Psoas muscle (tissue), 8 donors: ENCODE results near the gene ARHGAP11A. TPM values are rescaled to one million over a fixed set of nuclear protein-coding genes. Genes with fewer than 3 reads are reported as not detected.

Source experiments
- ATAC-seq, 4 donors: fragments of 200-7000 bp; cut with Tn5 transposase; one replicate each; pipeline ENCODE4 v1.9.1; 2020; ENCODE audit warnings: moderate library complexity in 3 of 4, mild to moderate bottlenecking in 2 of 4
- DNase-seq, 2 donors: peaks; one replicate each; pipeline ENCODE4 v3.0.0-alpha.2; 2020
- H3K27ac ChIP-seq: fragments of 200-600 bp; one replicate; pipeline ENCODE4 v1.8.0; 2022
- H3K27me3 ChIP-seq, 3 donors: fragments of 200-600 bp in 1 of 3; one replicate each; pipeline versions ENCODE4 v1.6.1 to v1.8.0; 2013 to 2022; ENCODE audit warnings: low read length in 2 of 3, mild to moderate bottlenecking in 2 of 3, moderate library complexity in 1 of 3; ENCODE audit not compliant: insufficient read depth in 3 of 3
- H3K36me3 ChIP-seq, 2 donors: fragments of 200-600 bp in 1 of 2; one replicate each; pipeline versions ENCODE4 v1.6.1 to v1.8.0; 2013 to 2022; ENCODE audit warnings: low read depth in 1 of 2, mild to moderate bottlenecking in 1 of 2, moderate library complexity in 1 of 2; ENCODE audit not compliant: insufficient read depth in 1 of 2
- H3K4me1 ChIP-seq: fragments of 200-600 bp; one replicate; pipeline ENCODE4 v1.8.0; 2022
- H3K4me3 ChIP-seq: fragments of 200-600 bp; one replicate; pipeline ENCODE4 v1.8.0; 2022; ENCODE audit warnings: mild to moderate bottlenecking
- H3K9me3 ChIP-seq: fragments of 200-600 bp; one replicate; pipeline ENCODE4 v1.8.0; 2022
- WGBS, 3 donors: extraction: QIAGEN DNeasy Blood & Tissue Kit; methylation state at CpG; one replicate each; pipeline versions ENCODE4 v1.1.6 to v1.1.7; 2013; 5-methylcytosine and 5-hydroxymethylcytosine counted together
- intact Hi-C, 2 donors: fragments of 100-400 bp; cut with DNase I; formaldehyde crosslinking; loops; one replicate each; pipeline versions ENCODE4 v1.11.0 to v1.14.2; 2022
- polyA plus RNA-seq, 3 donors: library from polyadenylated mRNA; stranded (reverse); fragments of 200-250 nt; gene quantifications; one replicate each; pipeline ENCODE4 v1.2.3, GENCODE V29; 2013
- total RNA-seq, 4 donors: library from RNA; stranded (reverse); fragmentation: NEBNext Ultra II Directional in 2 of 4; extraction: Animal tissue kit (Norgen Biotek cat#: 25700) in 2 of 4; gene quantifications; one replicate each; pipeline versions ENCODE4 v1.2.1 to v1.2.4, GENCODE V29; 2021 to 2023
- TF ChIP-seq, protein P1 (sequence below): fragments of 200-600 bp; IDR thresholded peaks from one replicate; pipeline ENCODE4 v1.8.0; 2022; ENCODE audit warnings: antibody characterized with exemption
- donor health status: healthy with polysubstance abuse.
- donor health status: DM: no; HTN: no; CAD: no; lungs with moderate emphysema.
- donor health status: Bipolar disorder and iron deficiency.
- donor health status: healthy.
- donor health status: DM: yes; HTN: yes; CAD: no.
- donor health status: DM: no; HTN: no; CAD: no.
- donor health status: DM: no; HTN: no; CAD: no.
- donor health status: DM: yes; HTN: yes; CAD: no.

Gene ARHGAP11A
- total and polyA plus RNA-seq, 7 donors, result 0.41 to 2.8 (median 1.6) TPM

DNA sequence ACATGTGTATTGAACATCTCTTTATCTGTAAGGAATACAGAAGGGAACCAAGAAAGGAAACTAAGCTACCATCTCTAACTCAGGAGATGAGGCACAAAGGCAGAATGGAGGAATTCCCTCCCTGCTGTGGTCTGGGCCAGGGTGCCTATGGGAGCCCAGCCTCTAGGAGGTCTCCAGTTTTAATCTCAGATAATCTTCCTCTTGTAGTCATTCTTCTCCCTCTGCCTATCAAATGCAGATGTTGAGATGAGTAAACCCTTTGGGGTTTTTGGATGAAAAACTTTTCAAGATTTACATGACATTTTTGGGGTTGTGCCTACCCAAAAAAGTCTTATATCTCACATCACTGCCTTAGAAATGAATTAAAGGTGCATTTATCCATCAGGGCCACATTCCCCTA lies 49.5 kb downstream of the ARHGAP11A start:
- no peak overlapping the region for H3K27ac ChIP-seq
- no peak overlapping the region for H3K4me3 ChIP-seq
- H3K4me1 ChIP-seq, result peaks cover 6% of the 10 kb centered on the region
- no peaks in the 10 kb centered on the region for H3K36me3 ChIP-seq
- H3K27me3 ChIP-seq, result no peaks in the 10 kb centered on the region
- TF ChIP-seq, protein P1, sequence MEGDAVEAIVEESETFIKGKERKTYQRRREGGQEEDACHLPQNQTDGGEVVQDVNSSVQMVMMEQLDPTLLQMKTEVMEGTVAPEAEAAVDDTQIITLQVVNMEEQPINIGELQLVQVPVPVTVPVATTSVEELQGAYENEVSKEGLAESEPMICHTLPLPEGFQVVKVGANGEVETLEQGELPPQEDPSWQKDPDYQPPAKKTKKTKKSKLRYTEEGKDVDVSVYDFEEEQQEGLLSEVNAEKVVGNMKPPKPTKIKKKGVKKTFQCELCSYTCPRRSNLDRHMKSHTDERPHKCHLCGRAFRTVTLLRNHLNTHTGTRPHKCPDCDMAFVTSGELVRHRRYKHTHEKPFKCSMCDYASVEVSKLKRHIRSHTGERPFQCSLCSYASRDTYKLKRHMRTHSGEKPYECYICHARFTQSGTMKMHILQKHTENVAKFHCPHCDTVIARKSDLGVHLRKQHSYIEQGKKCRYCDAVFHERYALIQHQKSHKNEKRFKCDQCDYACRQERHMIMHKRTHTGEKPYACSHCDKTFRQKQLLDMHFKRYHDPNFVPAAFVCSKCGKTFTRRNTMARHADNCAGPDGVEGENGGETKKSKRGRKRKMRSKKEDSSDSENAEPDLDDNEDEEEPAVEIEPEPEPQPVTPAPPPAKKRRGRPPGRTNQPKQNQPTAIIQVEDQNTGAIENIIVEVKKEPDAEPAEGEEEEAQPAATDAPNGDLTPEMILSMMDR, result no peak
- no peaks in the 10 kb centered on the region for H3K9me3 ChIP-seq
- no peak for DNase-seq
- intact Hi-C loops, result loop anchor here (2.0 to 10.0 kb wide), 5 partner anchors 40 to 470 kb away; no protein-coding TSS in a partner anchor
- no peak for ATAC-seq

GRCh38 chr15:32667321-32667720 lies 52.0 kb downstream of the ARHGAP11A start:
- Histone ChIP-seq H3K4me1 (no peaks in the 10 kb centered on the region), H3K27me3 (peaks cover 0 to 2% (median 0%) of the 10 kb centered on the region in 3 donors), H3K27ac (no peak overlapping the region), H3K9me3 (no peaks in the 10 kb centered on the region), H3K36me3 (no peaks in the 10 kb centered on the region), H3K4me3 (no peak overlapping the region)
- WGBS, 3 donors, result 96 to 97% (median 96%) methylated on average over 6 of the region's 6 CpGs
- ATAC-seq (no peak), DNase-seq (no peak)
- TF ChIP-seq, protein P1, result no peak
- intact Hi-C loops, result loop anchor here (10.0 kb wide), 3 partner anchors 177 to 467 kb away; no protein-coding TSS in a partner anchor

- TF ChIP-seq, protein P1, result no peak
These were observed 53.6 kb downstream of the ARHGAP11A start for GRCh38 chr15:32668942-32669341.

DNA sequence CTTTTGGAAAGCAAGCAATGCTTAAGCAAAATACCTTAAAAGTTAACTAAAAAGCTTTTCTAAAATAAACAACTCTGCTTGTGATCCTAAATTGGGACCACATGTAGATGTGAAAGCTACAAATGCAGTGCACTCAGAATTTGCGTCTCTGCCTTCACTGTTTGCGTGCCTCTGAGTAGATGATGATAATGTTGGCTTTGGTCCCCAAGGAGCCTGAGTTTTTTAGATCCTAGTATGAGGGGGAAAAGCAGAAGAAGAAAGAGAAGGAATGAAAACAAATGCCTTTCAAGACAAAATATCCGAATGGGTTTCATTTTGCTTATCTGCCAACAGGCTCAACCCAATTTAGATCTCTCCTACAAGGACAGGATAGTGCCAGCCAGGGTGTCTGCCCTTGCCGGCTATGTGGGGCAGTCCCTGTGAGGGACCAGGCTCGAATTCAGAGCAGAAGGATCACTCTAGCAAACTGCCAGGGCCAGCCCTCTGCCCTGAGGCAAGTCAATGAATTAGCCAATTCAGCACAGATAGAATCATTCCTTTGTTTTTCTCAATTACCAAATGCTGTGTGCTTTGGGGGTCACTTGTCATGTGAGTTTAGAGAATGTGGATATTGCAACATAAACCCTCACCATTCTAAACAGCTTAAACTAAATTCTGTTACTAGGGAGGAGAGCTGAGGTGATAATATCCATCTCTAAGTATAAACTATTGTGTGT lies 54.8 kb downstream of the ARHGAP11A start:
- ATAC-seq, result no peak
- DNase-seq, result no peak
- intact Hi-C loops, result loop anchor here (10.0 kb wide), 3 partner anchors 175 to 465 kb away; no protein-coding TSS in a partner anchor
- TF ChIP-seq, protein P1, result no peak
- H3K36me3 ChIP-seq, result no peaks in the 10 kb centered on the region
- no peaks in the 10 kb centered on the region for H3K9me3 ChIP-seq
- peaks cover 0 to 2% (median 0%) of the 10 kb centered on the region in 3 donors for H3K27me3 ChIP-seq
- H3K4me3 ChIP-seq, result no peak overlapping the region
- H3K27ac ChIP-seq, result no peak overlapping the region
- 21 to 46% (median 22%) methylated on average over 5 of the region's 5 CpGs for WGBS, 3 donors
- H3K4me1 ChIP-seq, result no peaks in the 10 kb centered on the region

More at GRCh38 chr15:32668942-32669341, 53.6 kb downstream of the ARHGAP11A start:
- H3K27ac ChIP-seq, result no peak overlapping the region
- no peak for ATAC-seq
- H3K4me3 ChIP-seq, result no peak overlapping the region
- no peaks in the 10 kb centered on the region for H3K36me3 ChIP-seq
- intact Hi-C loops, result loop anchor here (10.0 kb wide), 3 partner anchors 176 to 466 kb away; no protein-coding TSS in a partner anchor
- WGBS, 3 donors, result 79 to 85% (median 81%) methylated on average over 2 of the region's 2 CpGs
- no peaks in the 10 kb centered on the region for H3K9me3 ChIP-seq
- DNase-seq, result no peak
- peaks cover 0 to 2% (median 0%) of the 10 kb centered on the region in 3 donors for H3K27me3 ChIP-seq
- H3K4me1 ChIP-seq, result no peaks in the 10 kb centered on the region
